Stimulated activated naive B cell treated with anti-CD40 and anti-IgM and Interleukin-4, amounts not matched to agents 10 μg/mL and 1 μg/mL and 100 μg/mL, for 72 hours (primary cell): ENCODE measurements around the gene DNAAF1.

ENCODE experiments used
- ATAC-seq, 2 donors: fragments of 150-1000 bp; cut with Tn5 transposase; replicated peaks; 2 replicates each; pipeline ENCODE4 v1.10.0; 2021; ENCODE audit warnings: moderate library complexity in 1 of 2
- DNase-seq: peaks from one replicate; pipeline ENCODE4 v3.0.0; 2021
- H3K27ac Mint-ChIP-seq: one replicate; pipeline ENCODE4 v1.8.0; 2022; ENCODE audit warnings: mild to moderate bottlenecking, mixed read lengths
- H3K27me3 Mint-ChIP-seq, 2 donors: one replicate each; pipeline ENCODE4 v1.8.0; 2022; ENCODE audit warnings: mixed read lengths in 2 of 2
- H3K36me3 Mint-ChIP-seq, 2 donors: one replicate each; pipeline ENCODE4 v1.8.0; 2022; ENCODE audit warnings: mixed read lengths in 2 of 2, mild to moderate bottlenecking in 1 of 2
- H3K4me1 Mint-ChIP-seq, 2 donors: one replicate each; pipeline ENCODE4 v1.8.0; 2022; ENCODE audit warnings: mixed read lengths in 2 of 2, mild to moderate bottlenecking in 1 of 2
- H3K4me3 Mint-ChIP-seq, 2 donors: one replicate each; pipeline ENCODE4 v1.8.0; 2022; ENCODE audit warnings: mild to moderate bottlenecking in 2 of 2, mixed read lengths in 2 of 2, moderate library complexity in 1 of 2
- H3K9me3 Mint-ChIP-seq, 2 donors: one replicate each; pipeline ENCODE4 v1.8.0; 2022; ENCODE audit warnings: mixed read lengths in 2 of 2, mild to moderate bottlenecking in 1 of 2

Gene DNAAF1

DNA sequence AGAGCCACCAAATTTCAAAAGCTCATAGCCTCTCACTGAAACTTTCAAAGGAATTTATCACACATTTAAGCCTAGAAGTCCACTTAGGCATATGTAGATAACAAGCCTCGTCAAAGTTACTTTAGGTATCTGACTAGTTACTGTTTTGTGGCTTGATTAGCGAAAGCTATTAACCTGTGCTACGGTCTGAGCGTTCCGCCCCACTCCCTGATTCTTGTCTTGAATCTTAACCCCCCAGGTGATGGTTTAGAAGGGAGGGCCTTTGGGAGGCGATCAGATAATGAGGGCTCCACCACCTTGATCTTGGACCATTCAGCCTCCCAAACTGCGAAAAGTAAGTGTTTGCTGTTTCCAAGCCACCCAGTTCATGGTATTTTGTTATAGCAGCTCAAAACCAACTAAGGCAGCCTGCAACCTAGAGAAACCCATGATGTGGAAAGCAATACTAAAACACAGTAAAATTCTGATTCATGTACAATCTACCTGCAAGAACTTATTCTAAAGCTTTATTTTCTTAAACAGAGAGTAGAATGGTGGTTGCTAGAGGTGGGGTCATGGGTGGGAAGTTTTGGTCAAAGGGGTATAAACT, 7.2 kb upstream of the DNAAF1 start:
- Mint-ChIP-seq H3K9me3 (no peaks in the 10 kb centered on the region), H3K4me1 (peaks cover 26 to 43% of the 10 kb centered on the region in 2 donors), H3K36me3 (peaks cover 3 to 23% of the 10 kb centered on the region in 2 donors), H3K4me3 (no peak overlapping the region), H3K27ac (no peak overlapping the region), H3K27me3 (no peaks in the 10 kb centered on the region)
- ATAC-seq (no peak), DNase-seq (no peak)

GRCh38 chr16:84138500-84138823, 6.6 kb upstream of the DNAAF1 start:
- Mint-ChIP-seq H3K4me3 (no peak overlapping the region), H3K9me3 (no peaks in the 10 kb centered on the region), H3K4me1 (peaks cover 24 to 37% of the 10 kb centered on the region in 2 donors), H3K36me3 (peaks cover 6 to 23% of the 10 kb centered on the region in 2 donors), H3K27me3 (no peaks in the 10 kb centered on the region), H3K27ac (no peak overlapping the region)
- DNase-seq: no peak
- no peak for ATAC-seq

- Mint-ChIP-seq H3K36me3 (peaks cover 6 to 21% of the 10 kb centered on the region in 2 donors), H3K9me3 (no peaks in the 10 kb centered on the region), H3K4me3 (no peak overlapping the region), H3K27me3 (no peaks in the 10 kb centered on the region), H3K4me1 (peaks cover 26 to 35% of the 10 kb centered on the region in 2 donors), H3K27ac (no peak overlapping the region)
- no peak for DNase-seq
- ATAC-seq: peak; percentile 52 to 75
Observed at GRCh38 chr16:84138824-84139627, 6.1 kb upstream of the DNAAF1 start.

GRCh38 chr16:84139628-84140258, 5.4 kb upstream of the DNAAF1 start:
- no peak overlapping the region for H3K27ac Mint-ChIP-seq
- ATAC-seq: no peak
- no peak for DNase-seq
- peaks cover 6 to 20% of the 10 kb centered on the region in 2 donors for H3K36me3 Mint-ChIP-seq
- H3K9me3 Mint-ChIP-seq: no peaks in the 10 kb centered on the region
- H3K4me1 Mint-ChIP-seq: peaks cover 27 to 37% of the 10 kb centered on the region in 2 donors
- no peaks in the 10 kb centered on the region for H3K27me3 Mint-ChIP-seq
- H3K4me3 Mint-ChIP-seq: no peak overlapping the region

DNA sequence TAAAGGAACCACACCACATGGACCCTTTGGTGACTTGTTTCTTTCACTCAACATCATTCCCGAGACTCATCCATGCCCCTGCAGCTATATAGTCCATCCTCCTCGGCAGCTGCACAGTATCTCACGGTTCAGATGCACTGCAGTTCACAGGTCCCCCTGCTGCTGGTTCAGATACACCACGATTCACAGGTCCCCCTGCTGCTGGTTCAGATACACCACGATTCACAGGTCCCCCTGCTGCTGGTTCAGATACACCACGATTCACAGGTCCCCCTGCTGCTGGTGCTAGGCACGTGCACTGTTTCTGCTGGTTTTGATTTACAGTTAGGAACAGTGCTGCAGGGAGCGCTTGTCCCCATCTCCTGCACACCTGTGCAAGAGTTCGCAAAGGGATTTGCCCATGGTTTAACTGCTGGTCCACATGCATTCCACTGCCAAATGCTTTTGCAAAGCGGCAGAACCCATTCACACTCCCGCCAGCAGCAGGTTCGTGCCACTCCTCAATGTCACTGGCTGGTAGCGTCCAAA, 3.9 kb upstream of the DNAAF1 start:
- no peak overlapping the region for H3K4me3 Mint-ChIP-seq
- no peaks in the 10 kb centered on the region for H3K9me3 Mint-ChIP-seq
- peaks cover 21 to 30% of the 10 kb centered on the region in 2 donors for H3K4me1 Mint-ChIP-seq
- peaks cover 6 to 16% of the 10 kb centered on the region in 2 donors for H3K36me3 Mint-ChIP-seq
- no peak overlapping the region for H3K27ac Mint-ChIP-seq
- ATAC-seq (peak in 1 of 2 donors; percentile 13), DNase-seq (no peak)
- no peaks in the 10 kb centered on the region for H3K27me3 Mint-ChIP-seq

GRCh38 chr16:84143081-84143480, 2.0 kb upstream of the DNAAF1 start:
- H3K27ac Mint-ChIP-seq: no peak overlapping the region
- ATAC-seq: no peak
- peaks cover 6 to 11% of the 10 kb centered on the region in 2 donors for H3K36me3 Mint-ChIP-seq
- H3K9me3 Mint-ChIP-seq: no peaks in the 10 kb centered on the region
- no peak for DNase-seq
- H3K27me3 Mint-ChIP-seq: no peaks in the 10 kb centered on the region
- no peak overlapping the region for H3K4me3 Mint-ChIP-seq
- H3K4me1 Mint-ChIP-seq: peaks cover 13 to 20% of the 10 kb centered on the region in 2 donors

GRCh38 chr16:84143784-84144199, 1.3 kb upstream of the DNAAF1 start:
- ATAC-seq (no peak), DNase-seq (no peak)
- H3K36me3 Mint-ChIP-seq: peaks cover 6 to 10% of the 10 kb centered on the region in 2 donors
- H3K27ac Mint-ChIP-seq: peak overlapping the region; percentile 96
- peak overlapping the region; percentile 95 to 97 for H3K4me3 Mint-ChIP-seq
- peaks cover 13 to 17% of the 10 kb centered on the region in 2 donors for H3K4me1 Mint-ChIP-seq
- H3K27me3 Mint-ChIP-seq: no peaks in the 10 kb centered on the region
- no peaks in the 10 kb centered on the region for H3K9me3 Mint-ChIP-seq

DNA sequence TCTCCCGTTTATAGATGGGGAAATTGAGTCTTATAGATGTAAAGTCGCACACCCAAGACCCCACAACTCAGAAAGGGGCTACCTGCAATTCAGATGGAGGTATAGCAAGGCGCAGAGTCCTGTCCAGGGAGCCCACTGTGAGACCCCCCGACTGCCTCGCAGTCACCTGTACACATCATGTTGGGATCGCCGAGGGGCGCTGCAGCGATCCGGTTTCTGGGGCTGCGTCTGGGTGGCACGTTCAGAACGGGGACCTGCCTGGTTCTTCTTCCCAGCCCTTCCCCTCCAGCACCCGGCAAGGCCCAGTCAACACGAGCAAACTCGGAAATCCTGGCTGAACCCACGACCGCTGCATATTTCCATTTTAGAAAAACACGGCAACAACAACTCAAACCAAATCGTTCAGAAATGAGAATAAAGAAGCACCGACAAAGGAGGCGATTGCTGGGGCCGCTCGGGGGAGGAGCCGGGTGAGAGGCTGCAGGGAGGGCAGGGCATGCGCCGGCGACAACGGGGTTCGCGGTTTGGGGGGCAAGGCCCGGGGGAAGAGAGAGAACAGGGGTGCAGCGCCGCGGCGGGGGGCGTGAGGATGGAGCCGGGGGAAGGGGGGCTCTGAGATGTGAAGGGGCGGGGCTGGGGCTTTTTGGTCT, 774 bp upstream of the DNAAF1 start:
- H3K4me1 Mint-ChIP-seq: peaks cover 7 to 12% of the 10 kb centered on the region in 2 donors
- H3K9me3 Mint-ChIP-seq: no peaks in the 10 kb centered on the region
- H3K36me3 Mint-ChIP-seq: peaks cover 5 to 6% of the 10 kb centered on the region in 2 donors
- ATAC-seq (peak; percentile 56 to 68), DNase-seq (peak; percentile 15)
- no peaks in the 10 kb centered on the region for H3K27me3 Mint-ChIP-seq
- peak overlapping the region; percentile 96 for H3K27ac Mint-ChIP-seq
- peak overlapping the region; percentile 95 to 97 for H3K4me3 Mint-ChIP-seq

GRCh38 chr16:84150926-84151325, 5.8 kb downstream of the DNAAF1 start:
- no peaks in the 10 kb centered on the region for H3K9me3 Mint-ChIP-seq
- no peak overlapping the region for H3K27ac Mint-ChIP-seq
- H3K27me3 Mint-ChIP-seq: peaks cover 20 to 22% of the 10 kb centered on the region in 2 donors
- no peak for DNase-seq
- H3K4me3 Mint-ChIP-seq: no peak overlapping the region
- H3K36me3 Mint-ChIP-seq: no peaks in the 10 kb centered on the region
- no peaks in the 10 kb centered on the region for H3K4me1 Mint-ChIP-seq
- ATAC-seq: no peak

- Mint-ChIP-seq H3K4me1 (peaks cover 0 to 2% of the 10 kb centered on the region in 2 donors), H3K4me3 (no peak overlapping the region), H3K9me3 (no peaks in the 10 kb centered on the region), H3K36me3 (no peaks in the 10 kb centered on the region), H3K27ac (no peak overlapping the region), H3K27me3 (peaks cover 40 to 45% of the 10 kb centered on the region in 2 donors)
- no peak for ATAC-seq
- DNase-seq: no peak
Observed at GRCh38 chr16:84153660-84154214, 8.6 kb downstream of the DNAAF1 start.

DNA sequence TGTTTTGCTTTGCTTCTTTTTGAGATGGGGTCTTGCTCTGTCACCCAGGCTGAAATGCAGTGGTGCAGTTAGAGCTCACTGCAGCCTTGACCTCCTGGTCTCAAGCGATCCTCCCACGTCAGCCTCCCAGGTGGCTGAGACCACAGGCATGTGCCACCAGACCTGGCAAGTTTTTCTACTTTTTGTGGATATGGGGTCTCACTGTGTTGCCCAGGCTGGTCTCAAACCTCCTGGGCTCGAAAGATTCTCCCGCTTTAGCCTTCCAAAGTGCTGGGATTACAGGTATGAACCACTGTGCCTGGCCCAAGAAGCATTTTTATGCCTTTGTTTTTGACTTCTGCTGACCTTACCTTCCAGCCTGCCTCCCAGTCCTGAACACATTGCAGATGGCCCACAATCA, 10.1 kb downstream of the DNAAF1 start:
- Mint-ChIP-seq H3K27me3 (peaks cover 47 to 55% of the 10 kb centered on the region in 2 donors), H3K4me3 (no peak overlapping the region), H3K9me3 (no peaks in the 10 kb centered on the region), H3K36me3 (no peaks in the 10 kb centered on the region), H3K27ac (no peak overlapping the region), H3K4me1 (peaks cover 0 to 7% of the 10 kb centered on the region in 2 donors)
- DNase-seq (no peak), ATAC-seq (no peak)

GRCh38 chr16:84155771-84156170, 10.7 kb downstream of the DNAAF1 start:
- Mint-ChIP-seq H3K27me3 (peaks cover 47 to 54% of the 10 kb centered on the region in 2 donors), H3K27ac (no peak overlapping the region), H3K4me3 (no peak overlapping the region), H3K4me1 (peaks cover 0 to 7% of the 10 kb centered on the region in 2 donors), H3K9me3 (no peaks in the 10 kb centered on the region), H3K36me3 (no peaks in the 10 kb centered on the region)
- ATAC-seq (no peak), DNase-seq (no peak)

DNA sequence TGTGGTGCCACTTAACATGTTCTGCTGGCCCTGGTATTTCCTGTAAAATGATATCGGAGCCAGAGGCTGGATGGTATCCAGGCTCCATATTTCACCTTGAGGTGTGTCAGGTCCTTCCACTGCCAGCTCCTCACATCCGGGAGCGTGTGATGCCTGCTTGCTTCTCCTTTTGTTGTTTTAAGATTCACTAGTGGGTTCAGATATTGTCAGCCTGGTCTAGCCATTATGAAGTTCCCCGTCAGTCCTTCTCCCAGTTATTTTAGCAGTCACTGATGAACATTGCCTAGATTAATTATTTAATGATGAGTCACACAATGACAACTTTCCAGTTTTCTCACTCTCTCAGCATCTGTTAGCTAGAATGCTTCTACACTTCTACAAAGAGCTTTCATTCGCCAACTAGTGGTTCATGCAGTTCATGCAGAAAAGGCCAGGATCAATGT, 11.3 kb downstream of the DNAAF1 start:
- DNase-seq (no peak), ATAC-seq (no peak)
- Mint-ChIP-seq H3K36me3 (no peaks in the 10 kb centered on the region), H3K9me3 (no peaks in the 10 kb centered on the region), H3K27me3 (peaks cover 41 to 48% of the 10 kb centered on the region in 2 donors), H3K27ac (no peak overlapping the region), H3K4me3 (no peak overlapping the region), H3K4me1 (peaks cover 0 to 7% of the 10 kb centered on the region in 2 donors)

- peaks cover 46 to 60% of the 10 kb centered on the region in 2 donors for H3K27me3 Mint-ChIP-seq
- no peak overlapping the region for H3K4me3 Mint-ChIP-seq
- H3K36me3 Mint-ChIP-seq: no peaks in the 10 kb centered on the region
Observed at GRCh38 chr16:84159007-84159406, 13.9 kb downstream of the DNAAF1 start.

More at GRCh38 chr16:84159007-84159406, 13.9 kb downstream of the DNAAF1 start:
- ATAC-seq: no peak
- no peak for DNase-seq
- Mint-ChIP-seq H3K4me1 (peaks cover 0 to 7% of the 10 kb centered on the region in 2 donors), H3K9me3 (no peaks in the 10 kb centered on the region), H3K27ac (no peak overlapping the region)
